HepG2 (cell line): ENCODE results near the gene FTL. TPM values are rescaled to one million over a fixed set of nuclear protein-coding genes. Genes with fewer than 3 reads are reported as not detected.
A peak's percentile ranks its signal among the peaks of the same experiment; 100 is the strongest.

ENCODE experiments used
- AHR ChIP-seq: IDR thresholded peaks from 2 replicates; pipeline ENCODE4 v1.6.1; 2018; ENCODE audit warnings: missing genetic modification reagents, missing compliant biosample characterization
- ATRX ChIP-seq: sonication (generic); formaldehyde crosslinking; IDR thresholded peaks from 2 replicates; pipeline ENCODE4 v1.4.0; 2020; ENCODE audit warnings: missing genetic modification reagents, borderline replicate concordance
- DNMT1 ChIP-seq: sonication (generic); formaldehyde crosslinking; IDR thresholded peaks from 2 replicates; pipeline ENCODE4 v1.5.1; 2020; ENCODE audit warnings: mild to moderate bottlenecking, missing genetic modification reagents
- HIVEP1 ChIP-seq: sonication (generic); formaldehyde crosslinking; IDR thresholded peaks from 2 replicates; pipeline ENCODE4 v1.4.0; 2020; ENCODE audit warnings: mild to moderate bottlenecking, missing genetic modification reagents
- HMG20B ChIP-seq: conservative IDR thresholded peaks from 2 replicates; pipeline ENCODE4 v1.6.1; 2016; ENCODE audit warnings: missing genetic modification reagents, missing compliant biosample characterization
- HNF4A ChIP-seq: sonication (generic); formaldehyde crosslinking; IDR thresholded peaks from 2 replicates; pipeline ENCODE4 v1.4.0; 2020; ENCODE audit warnings: missing genetic modification reagents
- IKZF1 ChIP-seq: fragments of 450-650 bp; IDR thresholded peaks from 2 replicates; pipeline ENCODE4 v1.7.1; 2016
- IRX3 ChIP-seq: sonication (generic); formaldehyde crosslinking; IDR thresholded peaks from 2 replicates; pipeline ENCODE4 v1.8.1; 2023; ENCODE audit warnings: mild to moderate bottlenecking, low read depth, missing genetic modification reagents, borderline replicate concordance
- MATR3 ChIP-seq: sonication (generic); formaldehyde crosslinking; IDR thresholded peaks from 2 replicates; pipeline ENCODE4 v1.4.0; 2020; ENCODE audit warnings: missing genetic modification reagents
- NAIF1 ChIP-seq: sonication (generic); formaldehyde crosslinking; IDR thresholded peaks from 2 replicates; pipeline ENCODE4 v1.5.0; 2020; ENCODE audit warnings: mild to moderate bottlenecking, missing genetic modification reagents, borderline replicate concordance
- PCBP1 ChIP-seq: fragments of 200-400 bp; formaldehyde crosslinking; IDR thresholded peaks from 2 replicates; pipeline ENCODE4 v1.6.1; 2017; ENCODE audit warnings: mild to moderate bottlenecking, low read depth, low read length, borderline replicate concordance
- POLR2AphosphoS5 ChIP-seq: IDR thresholded peaks from 2 replicates; pipeline ENCODE4 v1.6.1; 2012; ENCODE audit warnings: low read depth, low read length
- POLR2G ChIP-seq: fragments of 200-400 bp; formaldehyde crosslinking; IDR thresholded peaks from 2 replicates; pipeline ENCODE4 v1.6.1; 2018; ENCODE audit warnings: mild to moderate bottlenecking, low read depth, low read length, moderate library complexity
- RAD51 ChIP-seq: fragments of 450-650 bp; IDR thresholded peaks from 2 replicates; pipeline ENCODE4 v1.6.1; 2016; ENCODE audit warnings: borderline replicate concordance
- RFX1 ChIP-seq: fragments of 450-650 bp; IDR thresholded peaks from 2 replicates; pipeline ENCODE4 v1.6.1; 2017
- SP140L ChIP-seq: sonication (generic); formaldehyde crosslinking; IDR thresholded peaks from 2 replicates; pipeline ENCODE4 v1.4.0; 2020; ENCODE audit warnings: missing genetic modification reagents, borderline replicate concordance
- YEATS2 ChIP-seq: sonication (generic); formaldehyde crosslinking; IDR thresholded peaks from 2 replicates; pipeline ENCODE4 v1.4.0; 2020; ENCODE audit warnings: missing genetic modification reagents, borderline replicate concordance
- ZFP36L2 ChIP-seq: sonication (generic); formaldehyde crosslinking; IDR thresholded peaks from 2 replicates; pipeline ENCODE4 v1.4.0; 2020; ENCODE audit warnings: missing genetic modification reagents
- ZFP90 ChIP-seq: sonication (generic); formaldehyde crosslinking; IDR thresholded peaks from 2 replicates; pipeline ENCODE4 v1.8.0; 2022; ENCODE audit warnings: missing genetic modification reagents, mild to moderate bottlenecking, inconsistent platforms, borderline replicate concordance
- ZFYVE20 ChIP-seq: sonication (generic); formaldehyde crosslinking; IDR thresholded peaks from 2 replicates; pipeline ENCODE4 v1.8.0; 2023; ENCODE audit warnings: low read depth, mild to moderate bottlenecking, moderate library complexity, missing genetic modification reagents, borderline replicate concordance
- ZMYM3 ChIP-seq: sonication (generic); formaldehyde crosslinking; IDR thresholded peaks from 2 replicates; pipeline ENCODE4 v1.5.1; 2020; ENCODE audit warnings: mild to moderate bottlenecking, missing genetic modification reagents
- ZNF256 ChIP-seq: sonication (generic); formaldehyde crosslinking; conservative IDR thresholded peaks from 2 replicates; pipeline ENCODE4 v1.4.0; 2020; ENCODE audit warnings: missing genetic modification reagents
- ZNF549 ChIP-seq: sonication (generic); formaldehyde crosslinking; IDR thresholded peaks from 2 replicates; pipeline ENCODE4 v1.5.0; 2020; ENCODE audit warnings: missing genetic modification reagents
- ZNF570 ChIP-seq: sonication (generic); formaldehyde crosslinking; IDR thresholded peaks from 2 replicates; pipeline ENCODE4 v1.4.0; 2020; ENCODE audit warnings: mild to moderate bottlenecking, missing genetic modification reagents, borderline replicate concordance
- polyA plus RNA-seq, 8 experiments: library from polyadenylated mRNA; depleted of rRNA in 3 of 8; stranded (reverse) in 7 of 8; unstranded in 1 of 8; fragments of >200 nt; fragmentation: Illumina TruSeq in 4 of 8; extraction: Trizol in 4 of 8; gene quantifications; 2 replicates each; pipeline versions ENCODE4 v1.2.1 to v1.2.3, GENCODE V29; 2011 to 2016; ENCODE audit warnings: low read depth in 4 of 8, missing spikeins in 1 of 8, mixed read lengths in 1 of 8; ENCODE audit not compliant: insufficient read depth in 1 of 8
- total RNA-seq, 5 experiments: library from RNA; depleted of rRNA; stranded (reverse); fragments of >200 nt; fragmentation: Illumina TruSeq; extraction: Trizol; gene quantifications; 2 replicates each; pipeline ENCODE4 v1.2.3, GENCODE V29; 2016; ENCODE audit warnings: low read depth in 1 of 5
- TF ChIP-seq, protein P1 (sequence below): sonication (generic); formaldehyde crosslinking; IDR thresholded peaks from 2 replicates; pipeline ENCODE4 v1.5.1; 2020; ENCODE audit warnings: missing genetic modification reagents, mild to moderate bottlenecking, borderline replicate concordance

The FTL gene
- total and polyA plus RNA-seq, 2 of the 13 experiments (the other 11 are each of a cell fraction or from before 2014, with no cell fraction given), result 2,721 to 8,800 TPM

DNA sequence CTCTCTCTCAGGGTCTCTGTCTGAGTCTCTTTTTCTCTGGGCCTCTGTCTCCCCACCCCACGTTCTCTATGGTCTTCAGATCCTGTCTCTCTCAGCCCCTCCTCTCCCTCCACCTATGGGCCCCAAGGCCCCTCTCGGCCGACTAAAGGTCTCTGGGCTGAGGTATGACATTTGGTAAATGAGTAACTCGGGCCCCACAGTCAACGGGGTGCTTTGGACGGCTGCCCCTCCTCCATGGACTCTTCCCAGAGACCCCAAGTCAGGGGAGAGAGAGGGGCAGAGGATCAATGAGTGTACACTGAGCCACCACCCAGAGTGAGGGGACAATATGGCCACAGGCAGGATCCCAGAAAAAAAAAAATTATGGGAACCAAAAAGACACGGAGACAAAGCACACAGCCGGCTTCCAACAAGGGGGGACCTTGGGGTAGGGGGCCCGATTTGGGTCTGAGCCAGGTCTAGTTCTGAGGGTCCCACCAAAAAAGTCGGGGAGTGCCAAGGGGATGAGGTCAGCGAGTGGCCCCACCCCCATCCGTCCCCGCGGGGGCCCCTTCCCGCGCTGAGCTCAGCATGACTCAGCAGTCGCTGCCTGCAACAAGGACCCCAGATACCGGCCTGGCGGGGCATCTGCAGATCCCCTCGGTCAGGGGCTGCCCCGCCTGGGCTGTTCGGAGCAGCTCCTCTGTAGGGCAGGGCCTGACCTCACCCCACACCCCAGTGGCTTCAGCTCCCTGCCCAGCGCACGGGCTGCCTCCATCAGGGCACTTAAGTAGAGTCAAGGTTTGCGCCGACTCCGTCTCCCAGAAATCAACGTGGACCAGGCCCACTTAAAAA, 1.5 kb upstream of the FTL start (continued):
- TF ChIP-seq AHR (CRISPR knock-in tag) (peak; percentile 70), HNF4A (peak; percentile 85), MATR3 (CRISPR knock-in tag) (no peak), ZNF256 (CRISPR knock-in tag) (no peak), YEATS2 (CRISPR knock-in tag) (peak; percentile 63; the same call in 1 of the 2 replicates), HMG20B (CRISPR knock-in tag) (0 out of 2 replicates have a peak, but pooled peaks have one; percentile 40), ZMYM3 (no peak; the same call in 1 of the 2 replicates), IKZF1 (no peak), ATRX (CRISPR knock-in tag) (no peak), HIVEP1 (CRISPR knock-in tag) (peak; percentile 72; the same call in 1 of the 2 replicates), SP140L (CRISPR knock-in tag) (no peak), RFX1 (no peak), POLR2AphosphoS5 (peak; percentile 83), IRX3 (CRISPR knock-in tag) (peak; percentile 68; the same call in 1 of the 2 replicates), NAIF1 (CRISPR knock-in tag) (no peak), RAD51 (no peak), ZFYVE20 (no peak), POLR2G (peak; percentile 42), ZNF570 (no peak), ZFP90 (no peak), DNMT1 (CRISPR knock-in tag) (peak; percentile 65; the same call in 1 of the 2 replicates), PCBP1 (no peak), ZNF549 (CRISPR knock-in tag) (no peak), ZFP36L2 (CRISPR knock-in tag) (no peak)
- TF ChIP-seq, protein P1, sequence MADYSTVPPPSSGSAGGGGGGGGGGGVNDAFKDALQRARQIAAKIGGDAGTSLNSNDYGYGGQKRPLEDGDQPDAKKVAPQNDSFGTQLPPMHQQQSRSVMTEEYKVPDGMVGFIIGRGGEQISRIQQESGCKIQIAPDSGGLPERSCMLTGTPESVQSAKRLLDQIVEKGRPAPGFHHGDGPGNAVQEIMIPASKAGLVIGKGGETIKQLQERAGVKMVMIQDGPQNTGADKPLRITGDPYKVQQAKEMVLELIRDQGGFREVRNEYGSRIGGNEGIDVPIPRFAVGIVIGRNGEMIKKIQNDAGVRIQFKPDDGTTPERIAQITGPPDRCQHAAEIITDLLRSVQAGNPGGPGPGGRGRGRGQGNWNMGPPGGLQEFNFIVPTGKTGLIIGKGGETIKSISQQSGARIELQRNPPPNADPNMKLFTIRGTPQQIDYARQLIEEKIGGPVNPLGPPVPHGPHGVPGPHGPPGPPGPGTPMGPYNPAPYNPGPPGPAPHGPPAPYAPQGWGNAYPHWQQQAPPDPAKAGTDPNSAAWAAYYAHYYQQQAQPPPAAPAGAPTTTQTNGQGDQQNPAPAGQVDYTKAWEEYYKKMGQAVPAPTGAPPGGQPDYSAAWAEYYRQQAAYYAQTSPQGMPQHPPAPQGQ, result no peak
